Stimulated activated memory B cell treated with anti-CD40 and anti-IgM and Interleukin-4, amounts not matched to agents 10 μg/mL and 1 μg/mL and 100 μg/mL, for 72 hours (primary cell): ENCODE measurements around the gene BLOC1S5.
A peak's percentile ranks its signal among the peaks of the same experiment; 100 is the strongest.
"Not testable (repeated sequence)": the region's sequence is repeated elsewhere in the genome, so short reads cannot be mapped to it uniquely, and the experiment has no call there.

Experiments used
- ATAC-seq: fragments of 150-1000 bp; cut with Tn5 transposase; 2 replicates; pipeline ENCODE4 v1.10.0; 2021
- H3K27ac Mint-ChIP-seq: one replicate; pipeline ENCODE4 v1.8.0; 2022; ENCODE audit warnings: mild to moderate bottlenecking, mixed read lengths
- H3K27me3 Mint-ChIP-seq: one replicate; pipeline ENCODE4 v1.8.0; 2022; ENCODE audit warnings: mixed read lengths
- H3K36me3 Mint-ChIP-seq: one replicate; pipeline ENCODE4 v1.8.0; 2022; ENCODE audit warnings: mixed read lengths
- H3K4me1 Mint-ChIP-seq: one replicate; pipeline ENCODE4 v1.8.0; 2022; ENCODE audit warnings: mixed read lengths
- H3K4me3 Mint-ChIP-seq: one replicate; pipeline ENCODE4 v1.8.0; 2022; ENCODE audit warnings: mild to moderate bottlenecking, moderate library complexity, mixed read lengths
- H3K9me3 Mint-ChIP-seq: one replicate; pipeline ENCODE4 v1.8.0; 2022; ENCODE audit warnings: mixed read lengths

Gene BLOC1S5

GRCh38 chr6:8069631-8070284 is 5.6 kb upstream of the BLOC1S5 start:
- H3K9me3 Mint-ChIP-seq = no peaks in the 10 kb centered on the region
- no peak for ATAC-seq

DNA sequence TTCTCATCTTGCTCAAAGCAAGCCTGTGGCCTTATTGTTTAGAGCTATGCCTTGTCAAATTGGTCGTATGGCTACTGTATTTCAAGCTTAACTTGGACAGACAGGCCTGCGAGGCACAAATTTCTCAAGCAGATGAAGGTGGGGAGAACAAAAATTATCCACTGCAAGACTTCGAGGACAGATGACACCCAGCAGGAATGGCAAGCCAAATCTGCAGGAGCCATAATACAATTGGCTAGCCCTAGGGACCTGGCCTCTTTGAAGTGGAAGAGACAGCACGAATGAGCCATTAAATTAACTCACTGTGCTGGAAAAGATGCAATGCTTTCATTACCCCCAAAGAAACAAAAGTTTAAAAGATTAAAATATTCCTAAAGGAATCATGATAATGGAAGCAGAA is 5.0 kb upstream of the BLOC1S5 start:
- peaks cover 14% of the 10 kb centered on the region for H3K4me1 Mint-ChIP-seq
- H3K36me3 Mint-ChIP-seq = no peaks in the 10 kb centered on the region
- no peak overlapping the region for H3K4me3 Mint-ChIP-seq
- no peaks in the 10 kb centered on the region for H3K9me3 Mint-ChIP-seq
- no peak overlapping the region for H3K27ac Mint-ChIP-seq
- no peak for ATAC-seq
- no peaks in the 10 kb centered on the region for H3K27me3 Mint-ChIP-seq

More at GRCh38 chr6:8069631-8070284, 5.6 kb upstream of the BLOC1S5 start:
- Mint-ChIP-seq H3K4me3 (no peak overlapping the region), H3K36me3 (no peaks in the 10 kb centered on the region), H3K27ac (no peak overlapping the region), H3K27me3 (no peaks in the 10 kb centered on the region), H3K4me1 (peaks cover 14% of the 10 kb centered on the region)

GRCh38 chr6:8066108-8066507 is 1.9 kb upstream of the BLOC1S5 start:
- H3K27ac Mint-ChIP-seq = peak overlapping the region; percentile 98
- no peak for ATAC-seq

DNA sequence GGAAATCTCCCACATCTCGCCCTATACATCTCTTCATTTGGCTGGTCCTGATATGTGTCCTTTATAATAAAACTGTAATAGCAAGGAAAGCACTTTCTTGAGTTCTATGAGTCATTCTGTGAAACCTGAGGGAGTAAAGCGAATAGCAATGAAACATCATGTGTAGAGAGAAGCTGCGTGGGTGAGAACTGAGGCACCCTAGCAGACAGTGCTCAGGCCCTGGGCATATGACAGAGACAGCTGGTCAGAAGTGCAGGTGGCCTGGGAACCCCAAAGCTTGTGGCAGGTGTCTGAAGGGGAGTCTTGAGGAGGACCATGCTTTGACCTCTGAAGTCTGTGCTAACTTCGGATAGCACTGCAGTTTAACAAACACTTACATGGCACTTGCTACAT is 1.3 kb upstream of the BLOC1S5 start:
- H3K36me3 Mint-ChIP-seq = peaks cover 2% of the 10 kb centered on the region
- ATAC-seq = peak; percentile 57
- no peaks in the 10 kb centered on the region for H3K9me3 Mint-ChIP-seq
- peak overlapping the region; percentile 51 for H3K4me3 Mint-ChIP-seq
- H3K27me3 Mint-ChIP-seq = no peaks in the 10 kb centered on the region
- H3K4me1 Mint-ChIP-seq = peaks cover 14% of the 10 kb centered on the region
- peak overlapping the region; percentile 98 for H3K27ac Mint-ChIP-seq

More at GRCh38 chr6:8066108-8066507, 1.9 kb upstream of the BLOC1S5 start:
- H3K27me3 Mint-ChIP-seq = no peaks in the 10 kb centered on the region
- no peaks in the 10 kb centered on the region for H3K9me3 Mint-ChIP-seq
- H3K4me3 Mint-ChIP-seq = no peak overlapping the region
- no peaks in the 10 kb centered on the region for H3K36me3 Mint-ChIP-seq
- H3K4me1 Mint-ChIP-seq = peaks cover 14% of the 10 kb centered on the region

DNA sequence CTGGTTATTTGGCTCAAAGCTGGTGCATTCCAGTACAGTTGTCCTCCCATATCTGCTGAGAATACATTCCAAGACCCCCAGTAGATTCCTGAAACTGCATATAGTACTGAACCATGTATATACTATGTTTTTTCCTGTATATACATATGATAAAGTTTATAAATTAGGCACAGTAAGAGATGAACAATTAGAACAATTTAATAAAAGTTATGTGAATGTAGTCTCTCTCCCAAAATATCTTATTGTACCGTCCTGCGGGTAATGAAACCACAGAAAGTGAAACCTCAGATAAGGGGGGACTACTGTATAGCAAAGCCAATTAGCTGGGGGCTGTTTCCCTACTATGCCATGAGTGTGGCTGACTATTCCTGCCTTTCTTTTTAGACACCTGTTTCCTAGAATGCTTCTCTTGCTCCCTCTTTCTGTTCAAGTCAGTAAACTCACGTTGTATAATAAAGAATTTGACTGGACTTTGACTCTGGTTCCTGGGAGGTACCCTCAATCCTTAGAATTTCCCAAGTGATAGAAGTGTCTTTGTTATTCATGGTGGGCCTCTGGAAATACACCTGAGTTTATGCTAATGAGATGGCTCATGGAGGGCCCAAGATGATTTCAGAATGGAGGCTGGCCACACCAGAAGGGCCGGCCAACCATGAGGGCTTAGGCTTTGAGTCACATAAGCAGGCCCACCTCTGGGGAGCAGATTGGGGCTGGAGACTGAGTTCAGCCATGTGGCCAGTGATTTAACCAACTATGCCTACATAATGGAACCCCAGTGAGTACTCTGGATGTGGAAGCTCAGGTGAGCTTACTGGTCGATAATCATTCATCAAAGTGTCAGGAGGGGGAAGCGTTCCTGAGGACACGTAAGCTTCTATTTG is 689 bp upstream of the BLOC1S5 start:
- peaks cover 9% of the 10 kb centered on the region for H3K36me3 Mint-ChIP-seq
- H3K4me3 Mint-ChIP-seq = peak overlapping the region; percentile 85
- no peak for ATAC-seq
- H3K27me3 Mint-ChIP-seq = no peaks in the 10 kb centered on the region
- H3K9me3 Mint-ChIP-seq = no peaks in the 10 kb centered on the region
- peaks cover 14% of the 10 kb centered on the region for H3K4me1 Mint-ChIP-seq
- H3K27ac Mint-ChIP-seq = peak overlapping the region; percentile 98

GRCh38 chr6:8061736-8062135 is 2.5 kb downstream of the BLOC1S5 start:
- no peaks in the 10 kb centered on the region for H3K9me3 Mint-ChIP-seq
- peaks cover 23% of the 10 kb centered on the region for H3K4me1 Mint-ChIP-seq
- H3K4me3 Mint-ChIP-seq = no peak overlapping the region
- H3K27ac Mint-ChIP-seq = no peak overlapping the region
- ATAC-seq = no peak
- no peaks in the 10 kb centered on the region for H3K27me3 Mint-ChIP-seq
- peaks cover 22% of the 10 kb centered on the region for H3K36me3 Mint-ChIP-seq

GRCh38 chr6:8060346-8060745 is 3.8 kb downstream of the BLOC1S5 start:
- Mint-ChIP-seq H3K4me1 (peaks cover 15% of the 10 kb centered on the region), H3K27me3 (no peaks in the 10 kb centered on the region), H3K27ac (no peak overlapping the region), H3K36me3 (peaks cover 22% of the 10 kb centered on the region), H3K4me3 (no peak overlapping the region), H3K9me3 (no peaks in the 10 kb centered on the region)
- ATAC-seq = no peak

- Mint-ChIP-seq H3K36me3 (peaks cover 25% of the 10 kb centered on the region), H3K4me1 (peaks cover 9% of the 10 kb centered on the region), H3K27me3 (no peaks in the 10 kb centered on the region), H3K27ac (no peak overlapping the region), H3K4me3 (no peak overlapping the region), H3K9me3 (no peaks in the 10 kb centered on the region)
- no peak for ATAC-seq
Measured at GRCh38 chr6:8059129-8059528, 5.1 kb downstream of the BLOC1S5 start.

DNA sequence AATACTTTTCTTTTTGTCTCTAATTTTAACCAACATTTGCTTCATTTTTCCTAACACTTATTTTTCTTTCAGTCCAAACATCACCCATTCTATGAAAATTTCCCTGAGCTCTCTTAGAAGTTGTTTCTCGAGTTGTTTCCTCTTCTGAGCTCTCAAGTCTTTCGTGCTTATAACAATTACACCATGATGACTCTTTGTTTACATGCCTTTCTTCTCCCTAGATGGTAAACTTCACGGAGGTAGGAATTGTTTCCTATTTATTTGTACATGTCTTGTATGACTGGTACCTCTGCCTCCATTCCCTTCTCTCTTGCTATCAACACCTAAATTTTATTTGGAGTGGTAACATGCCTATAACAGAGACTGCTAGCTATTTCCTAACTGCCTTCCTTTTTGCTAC is 6.4 kb downstream of the BLOC1S5 start:
- ATAC-seq = no peak
- no peaks in the 10 kb centered on the region for H3K27me3 Mint-ChIP-seq

GRCh38 chr6:8057263-8057662 is 6.9 kb downstream of the BLOC1S5 start:
- Mint-ChIP-seq H3K4me3 (no peak overlapping the region), H3K9me3 (no peaks in the 10 kb centered on the region), H3K36me3 (peaks cover 39% of the 10 kb centered on the region), H3K27ac (no peak overlapping the region), H3K27me3 (no peaks in the 10 kb centered on the region), H3K4me1 (peaks cover 9% of the 10 kb centered on the region)
- ATAC-seq = no peak

More for the DNA sequence above, 6.4 kb downstream of the BLOC1S5 start:
- Mint-ChIP-seq H3K9me3 (no peaks in the 10 kb centered on the region), H3K36me3 (peaks cover 34% of the 10 kb centered on the region), H3K4me1 (peaks cover 9% of the 10 kb centered on the region), H3K4me3 (no peak overlapping the region), H3K27ac (no peak overlapping the region)

DNA sequence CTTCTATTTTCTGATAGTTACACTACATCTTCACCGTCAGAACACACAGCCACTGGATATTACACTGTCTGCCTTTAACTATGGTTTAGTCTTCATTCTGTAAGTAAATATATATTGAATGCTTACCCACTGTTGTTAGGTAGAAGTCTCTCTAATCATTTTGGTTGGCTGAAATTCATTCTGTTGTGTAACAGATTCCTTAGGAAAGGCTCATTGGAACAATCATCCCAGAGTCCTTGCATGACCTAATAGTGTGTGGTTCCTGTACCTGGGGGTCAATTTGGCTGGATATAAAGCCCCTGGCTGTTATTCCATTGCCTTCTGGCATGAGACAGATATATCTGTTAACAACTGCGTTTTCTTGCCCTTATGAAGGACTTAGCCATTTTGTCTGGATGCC is 9.9 kb downstream of the BLOC1S5 start:
- H3K27ac Mint-ChIP-seq = no peak overlapping the region
- H3K36me3 Mint-ChIP-seq = peaks cover 44% of the 10 kb centered on the region
- H3K9me3 Mint-ChIP-seq = no peaks in the 10 kb centered on the region
- H3K27me3 Mint-ChIP-seq = no peaks in the 10 kb centered on the region
- H3K4me3 Mint-ChIP-seq = no peak overlapping the region
- H3K4me1 Mint-ChIP-seq = peaks cover 9% of the 10 kb centered on the region
- ATAC-seq = no peak

DNA sequence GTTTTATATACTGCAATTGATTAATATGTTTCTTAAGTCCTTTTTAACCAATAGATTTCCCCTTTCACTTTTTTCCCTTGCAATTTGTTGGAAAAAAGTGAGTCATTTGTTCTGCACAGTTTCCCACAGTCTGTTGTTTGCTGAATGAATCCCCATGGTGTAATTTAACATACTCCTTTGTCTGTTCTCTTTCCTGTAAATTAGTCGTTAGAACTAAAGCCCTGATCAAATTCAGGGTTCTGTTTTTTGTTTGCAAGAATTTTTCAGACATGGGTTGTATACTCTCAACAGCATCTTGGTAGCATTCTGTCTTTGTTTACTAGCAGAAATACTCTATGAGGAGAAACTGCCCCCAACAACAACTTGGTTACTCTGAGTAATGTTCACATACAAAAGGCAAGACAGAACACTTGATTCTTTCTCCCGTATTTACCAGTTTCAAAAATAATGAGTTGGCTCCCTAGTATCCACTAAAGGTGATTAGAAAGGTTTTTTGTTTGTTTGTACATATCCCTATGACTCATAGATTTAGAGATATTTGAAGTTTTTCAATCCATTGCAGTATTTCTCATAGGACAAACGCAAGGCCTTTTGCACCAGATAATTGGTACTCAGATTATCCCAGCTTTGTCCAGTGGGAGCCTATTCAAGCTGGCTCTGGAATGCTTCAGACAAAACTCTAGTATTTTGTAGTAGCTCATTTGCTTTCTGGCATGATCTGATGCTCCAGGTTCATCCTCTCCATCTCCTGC is 16.5 kb downstream of the BLOC1S5 start:
- no peak overlapping the region for H3K27ac Mint-ChIP-seq
- H3K36me3 Mint-ChIP-seq = peaks cover 82% of the 10 kb centered on the region

GRCh38 chr6:8045769-8046168 is 18.4 kb downstream of the BLOC1S5 start:
- H3K27ac Mint-ChIP-seq, H3K27me3 Mint-ChIP-seq, H3K4me3 Mint-ChIP-seq, ATAC-seq, H3K9me3 Mint-ChIP-seq: not testable (repeated sequence)
- H3K36me3 Mint-ChIP-seq = peaks cover 73% of the 10 kb centered on the region
- peaks cover 12% of the 10 kb centered on the region for H3K4me1 Mint-ChIP-seq

More for the DNA sequence above, 16.5 kb downstream of the BLOC1S5 start:
- H3K27me3 Mint-ChIP-seq = no peaks in the 10 kb centered on the region
- H3K4me1 Mint-ChIP-seq = peaks cover 5% of the 10 kb centered on the region
- H3K9me3 Mint-ChIP-seq = peaks cover 9% of the 10 kb centered on the region
- H3K4me3 Mint-ChIP-seq = no peak overlapping the region
- ATAC-seq = no peak

GRCh38 chr6:8043221-8043620 is 21.0 kb downstream of the BLOC1S5 start:
- Mint-ChIP-seq H3K36me3 (peaks cover 77% of the 10 kb centered on the region), H3K27me3 (no peaks in the 10 kb centered on the region), H3K27ac (peak overlapping the region; percentile 45), H3K4me3 (no peak overlapping the region), H3K4me1 (peaks cover 12% of the 10 kb centered on the region), H3K9me3 (peaks cover 12% of the 10 kb centered on the region)
- ATAC-seq = no peak

GRCh38 chr6:8041913-8042583 is 22.1 kb downstream of the BLOC1S5 start:
- H3K9me3 Mint-ChIP-seq = peaks cover 12% of the 10 kb centered on the region
- H3K36me3 Mint-ChIP-seq = peaks cover 77% of the 10 kb centered on the region
- H3K4me1 Mint-ChIP-seq = peaks cover 22% of the 10 kb centered on the region
- H3K4me3 Mint-ChIP-seq = no peak overlapping the region
- peak overlapping the region; percentile 45 for H3K27ac Mint-ChIP-seq
- no peak for ATAC-seq
- H3K27me3 Mint-ChIP-seq = no peaks in the 10 kb centered on the region
